Activated CD8-positive, alpha-beta T cell treated with anti-CD3 and anti-CD28 coated beads, Interleukin-2, amount 10 ng/mL, durations not matched to agents 7 days and 5 days (primary cell): ENCODE measurements around the gene FANCL. TPM values are rescaled to one million over a fixed set of nuclear protein-coding genes. Genes with fewer than 3 reads are reported as not detected.
"Not testable (repeated sequence)": the region's sequence is repeated elsewhere in the genome, so short reads cannot be mapped to it uniquely, and the experiment has no call there.

Experiments
- ATAC-seq: fragments of 150-1000 bp; cut with Tn5 transposase; one replicate; pipeline ENCODE4 v1.10.0; 2021; ENCODE audit warnings: moderate library complexity
- CTCF ChIA-PET: fragments of 350-600 bp; sonication (Branson Sonifier 250); formaldehyde crosslinking; loops from one replicate; lab custom pipeline; 2021; ENCODE audit warnings: antibody characterized with exemption; lab: Charles Lee
- POLR2A ChIA-PET: fragments of 350-600 bp; sonication (Branson Sonifier 250); formaldehyde crosslinking; loops from one replicate; lab custom pipeline; 2021; ENCODE audit warnings: antibody characterized with exemption; lab: Charles Lee
- DNase-seq: peaks from one replicate; pipeline ENCODE4 v3.0.0-alpha.2; 2020
- H3K27ac Mint-ChIP-seq: one replicate; pipeline ENCODE4 v1.8.0; 2021; ENCODE audit warnings: mild to moderate bottlenecking, mixed read lengths
- H3K27me3 Mint-ChIP-seq: one replicate; pipeline ENCODE4 v1.8.0; 2021; ENCODE audit warnings: low read depth, mixed read lengths
- H3K36me3 Mint-ChIP-seq: one replicate; pipeline ENCODE4 v1.8.0; 2021; ENCODE audit warnings: low read depth, mixed read lengths
- H3K4me1 Mint-ChIP-seq: one replicate; pipeline ENCODE4 v1.8.0; 2021; ENCODE audit warnings: low read depth, mixed read lengths
- H3K4me3 Mint-ChIP-seq: one replicate; pipeline ENCODE4 v1.8.0; 2021; ENCODE audit warnings: mild to moderate bottlenecking, mixed read lengths
- H3K9me3 Mint-ChIP-seq: one replicate; pipeline ENCODE4 v1.8.0; 2022; ENCODE audit warnings: mixed read lengths; ENCODE audit not compliant: insufficient read depth
- total RNA-seq, 2 experiments: library from RNA; stranded (reverse); gene quantifications; one replicate each; pipeline ENCODE4 v1.2.3, GENCODE V29; 2021

FANCL gene
- total RNA-seq, 2 experiments from 2014 or later, result 16.6 to 19.2 TPM

DNA sequence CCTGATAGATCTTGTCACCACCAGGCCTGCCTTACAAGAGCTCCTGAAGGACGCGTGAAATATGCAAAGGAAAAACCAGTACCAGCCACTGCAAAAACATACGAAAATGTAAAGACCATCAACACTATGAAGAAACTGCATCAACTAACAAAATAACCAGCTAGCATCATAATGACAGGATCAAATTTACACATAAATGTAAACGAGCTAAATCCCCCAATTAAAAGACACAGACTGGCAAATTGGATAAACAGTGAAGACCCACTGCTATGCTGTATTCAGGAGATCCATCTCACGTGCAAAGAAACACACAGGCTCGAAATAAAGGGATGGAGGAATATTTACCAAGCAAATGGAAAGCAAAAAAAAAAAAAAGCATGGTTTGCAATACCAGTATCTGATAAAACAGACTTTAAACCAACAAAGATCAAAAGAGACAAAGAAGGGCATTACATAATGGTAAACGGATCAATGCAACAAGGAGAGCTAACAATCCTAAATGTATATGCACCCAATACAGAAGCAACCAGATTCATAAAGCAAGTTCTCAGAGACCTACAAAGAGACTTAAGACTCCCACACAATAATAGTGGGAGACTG is 70.7 kb downstream of the FANCL start:
- peaks cover 43% of the 10 kb centered on the region for H3K36me3 Mint-ChIP-seq
- CTCF ChIA-PET, result not testable (repeated sequence)

DNA sequence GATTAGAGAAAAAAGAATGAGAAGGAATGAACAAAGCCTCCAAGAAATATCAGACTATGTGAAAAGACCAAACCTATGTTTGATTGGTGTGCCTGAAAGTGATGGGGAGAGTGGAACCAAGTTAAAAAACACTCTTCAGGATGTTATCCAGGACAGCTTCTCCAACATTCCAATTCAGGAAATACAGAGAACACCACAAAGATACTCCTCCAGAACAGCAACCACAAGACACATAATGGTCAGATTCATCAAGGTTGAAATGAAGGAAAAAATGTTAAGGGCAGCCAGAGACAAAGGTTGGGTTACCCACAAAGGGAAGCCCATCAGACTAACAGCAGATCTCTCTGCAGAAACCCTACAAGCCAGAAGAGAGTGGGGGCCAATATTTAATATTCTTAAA is 71.3 kb downstream of the FANCL start:
- CTCF ChIA-PET, H3K9me3 Mint-ChIP-seq, ATAC-seq, H3K4me1 Mint-ChIP-seq, H3K27me3 Mint-ChIP-seq, H3K27ac Mint-ChIP-seq, H3K4me3 Mint-ChIP-seq, POLR2A ChIA-PET, DNase-seq: not testable (repeated sequence)
- peaks cover 46% of the 10 kb centered on the region for H3K36me3 Mint-ChIP-seq

More for the DNA sequence above, 70.7 kb downstream of the FANCL start:
- ATAC-seq, POLR2A ChIA-PET, H3K27me3 Mint-ChIP-seq, DNase-seq, H3K27ac Mint-ChIP-seq, H3K4me1 Mint-ChIP-seq, H3K4me3 Mint-ChIP-seq, H3K9me3 Mint-ChIP-seq: not testable (repeated sequence)

DNA sequence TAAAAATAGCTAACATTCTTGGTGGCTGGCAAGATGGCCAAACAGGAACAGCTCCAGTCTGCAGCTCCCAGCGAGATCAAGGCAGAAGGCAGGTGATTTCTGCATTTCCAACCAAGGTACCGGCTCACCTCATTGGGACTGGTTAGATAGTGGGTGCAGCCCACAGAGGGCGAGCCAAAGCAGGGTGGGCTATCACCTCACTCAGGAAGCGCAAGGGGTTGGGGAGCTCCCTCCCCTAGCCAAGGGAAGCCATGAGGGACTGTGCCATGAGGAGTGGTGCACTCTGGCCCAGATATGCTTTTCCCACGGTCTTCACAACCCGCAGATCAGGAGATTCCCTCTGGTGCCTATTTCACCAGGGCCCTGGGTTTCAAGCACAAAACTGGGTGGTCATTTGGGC is 73.0 kb downstream of the FANCL start:
- H3K4me1 Mint-ChIP-seq, CTCF ChIA-PET, H3K9me3 Mint-ChIP-seq, H3K27ac Mint-ChIP-seq, H3K4me3 Mint-ChIP-seq, ATAC-seq, DNase-seq, H3K27me3 Mint-ChIP-seq, POLR2A ChIA-PET: not testable (repeated sequence)
- H3K36me3 Mint-ChIP-seq, result peaks cover 33% of the 10 kb centered on the region

DNA sequence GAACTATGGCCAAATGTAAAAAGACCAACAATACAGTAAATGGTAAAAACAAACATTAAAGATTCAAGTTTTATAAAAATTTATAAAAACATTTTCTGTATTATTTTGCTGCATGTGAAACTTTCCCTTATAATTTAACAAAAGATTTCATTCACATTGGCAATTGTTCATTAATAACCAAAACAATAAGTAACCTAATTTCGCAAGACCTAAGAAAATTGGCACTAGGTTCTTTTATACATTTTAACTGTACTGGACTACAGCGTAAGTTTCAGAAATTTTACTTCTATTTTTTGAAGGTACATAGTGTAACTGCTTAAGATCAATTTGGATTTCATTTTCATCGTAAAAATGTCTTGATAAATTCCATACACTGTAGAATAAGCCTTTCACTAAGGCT is 77.2 kb downstream of the FANCL start:
- DNase-seq (no peak), ATAC-seq (no peak)
- no peaks in the 10 kb centered on the region for H3K27me3 Mint-ChIP-seq
- no peaks in the 10 kb centered on the region for H3K9me3 Mint-ChIP-seq
- H3K4me1 Mint-ChIP-seq, result no peaks in the 10 kb centered on the region
- ChIA-PET CTCF (no interaction called here), POLR2A (no interaction called here)
- no peak overlapping the region for H3K27ac Mint-ChIP-seq
- peaks cover 25% of the 10 kb centered on the region for H3K36me3 Mint-ChIP-seq
- no peak overlapping the region for H3K4me3 Mint-ChIP-seq

DNA sequence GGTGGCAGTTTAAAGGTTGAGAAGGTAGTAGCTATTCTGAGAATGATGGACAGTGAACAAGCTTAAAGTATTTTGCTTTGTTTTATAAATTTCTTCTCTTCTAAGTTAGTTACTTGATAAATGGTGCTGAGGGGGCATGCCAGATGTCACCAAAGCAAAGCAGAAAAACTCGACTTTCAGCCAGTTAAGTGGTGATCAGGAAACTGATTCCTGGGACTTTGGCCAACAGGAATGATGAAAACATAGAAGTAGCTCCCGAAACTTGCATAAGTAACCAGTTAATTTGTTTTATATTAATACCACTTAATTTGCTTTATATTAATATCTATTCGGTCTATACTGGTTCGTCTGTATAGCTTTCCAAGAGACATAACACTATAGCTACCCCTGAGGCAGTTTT is 82.6 kb downstream of the FANCL start:
- Mint-ChIP-seq H3K4me1 (no peaks in the 10 kb centered on the region), H3K27ac (no peak overlapping the region), H3K9me3 (no peaks in the 10 kb centered on the region), H3K36me3 (peaks cover 53% of the 10 kb centered on the region), H3K27me3 (no peaks in the 10 kb centered on the region), H3K4me3 (no peak overlapping the region)
- ChIA-PET CTCF (no interaction called here), POLR2A (interaction anchor here (0.5 kb wide), 1 partner anchor 59 kb away, joined by 3 read pairs; no protein-coding TSS in a partner anchor)
- ATAC-seq (no peak), DNase-seq (no peak)

DNA sequence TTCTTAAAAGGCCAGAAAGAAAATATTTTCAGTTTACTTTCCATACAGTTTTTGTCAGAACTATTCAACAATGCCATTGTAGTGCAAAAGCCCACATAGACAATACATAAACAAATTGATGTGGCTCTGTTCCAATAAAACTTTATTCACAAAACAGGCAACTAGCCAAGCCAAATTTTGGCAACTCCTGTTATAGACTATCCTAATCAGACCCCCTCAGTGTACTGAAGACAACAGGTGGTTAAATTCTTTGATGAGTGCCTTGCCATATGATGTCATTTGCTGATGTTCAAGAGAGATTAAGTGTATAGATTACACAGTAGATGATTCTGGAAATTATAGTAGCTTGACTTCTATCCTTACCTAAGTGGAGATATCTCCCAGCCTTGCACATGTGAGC is 83.4 kb downstream of the FANCL start:
- no peaks in the 10 kb centered on the region for H3K9me3 Mint-ChIP-seq
- peaks cover 56% of the 10 kb centered on the region for H3K36me3 Mint-ChIP-seq
- H3K27me3 Mint-ChIP-seq, result no peaks in the 10 kb centered on the region
- DNase-seq (no peak), ATAC-seq (no peak)
- CTCF ChIA-PET, result interaction anchor here (1.2 kb wide), 1 partner anchor 9 kb away, joined by 4 read pairs; no protein-coding TSS in a partner anchor
- H3K4me1 Mint-ChIP-seq, result no peaks in the 10 kb centered on the region
- H3K4me3 Mint-ChIP-seq, result no peak overlapping the region
- POLR2A ChIA-PET, result no interaction called here
- H3K27ac Mint-ChIP-seq, result no peak overlapping the region

DNA sequence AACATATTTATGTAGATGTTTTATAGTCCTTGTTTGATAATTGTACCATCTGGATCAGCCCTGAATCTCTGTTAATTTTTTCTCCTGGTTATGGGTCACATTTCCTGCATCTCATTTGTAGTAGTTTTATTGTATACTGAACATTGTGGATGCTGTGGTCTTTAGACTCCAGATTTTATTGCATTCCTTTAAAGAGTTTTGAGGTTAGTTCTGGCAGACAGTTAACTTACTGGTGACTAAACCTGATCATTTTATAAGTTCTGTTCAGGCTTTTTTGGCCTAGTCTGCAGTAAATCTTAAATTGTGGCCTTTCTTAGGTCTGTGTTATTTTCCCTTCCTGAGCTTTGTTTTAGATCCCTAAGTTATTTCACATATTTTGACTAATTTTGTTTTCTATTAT is 84.3 kb downstream of the FANCL start:
- CTCF ChIA-PET, result interaction anchor here (1.2 kb wide), 1 partner anchor 10 kb away, joined by 4 read pairs; no protein-coding TSS in a partner anchor
- ATAC-seq (no peak), DNase-seq (no peak)
- peaks cover 54% of the 10 kb centered on the region for H3K36me3 Mint-ChIP-seq
- H3K9me3 Mint-ChIP-seq, result no peaks in the 10 kb centered on the region
- no peaks in the 10 kb centered on the region for H3K4me1 Mint-ChIP-seq
- POLR2A ChIA-PET, result interaction anchor here (0.8 kb wide), 1 partner anchor 9 kb away, joined by 3 read pairs; no protein-coding TSS in a partner anchor
- no peak overlapping the region for H3K4me3 Mint-ChIP-seq
- H3K27me3 Mint-ChIP-seq, result no peaks in the 10 kb centered on the region
- H3K27ac Mint-ChIP-seq, result no peak overlapping the region

DNA sequence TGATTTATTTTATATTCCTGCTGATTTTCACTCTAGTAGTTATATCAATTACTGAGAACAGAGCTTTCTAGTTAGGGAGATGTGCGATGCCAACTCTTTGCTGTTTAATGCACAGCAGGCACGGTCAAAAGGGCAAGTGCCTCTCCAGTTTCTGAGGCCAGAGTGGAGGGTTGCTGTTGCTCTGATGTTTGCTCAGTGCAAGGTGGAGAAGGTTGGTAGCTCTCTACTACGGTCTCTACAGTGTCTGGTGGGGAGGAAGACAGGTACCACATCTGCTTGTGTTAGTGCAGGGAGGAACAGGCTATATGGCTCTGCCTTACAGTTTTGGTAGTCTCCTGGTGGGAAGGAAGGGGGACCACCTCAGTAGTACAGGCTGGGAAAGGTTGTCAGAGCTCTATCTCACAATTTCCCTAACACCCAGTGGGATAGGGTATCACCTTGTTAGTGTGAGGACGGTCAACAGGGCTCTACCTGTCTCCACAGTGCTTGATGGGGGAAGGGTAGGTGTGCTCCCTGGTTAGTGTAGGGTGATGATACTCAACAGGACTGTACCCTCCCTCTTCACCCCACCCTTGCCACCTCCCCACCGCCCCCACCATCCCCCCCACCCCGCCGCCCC is 85.9 kb downstream of the FANCL start:
- DNase-seq (no peak), ATAC-seq (no peak)
- Mint-ChIP-seq H3K27ac (no peak overlapping the region), H3K9me3 (no peaks in the 10 kb centered on the region), H3K4me1 (no peaks in the 10 kb centered on the region), H3K27me3 (no peaks in the 10 kb centered on the region), H3K4me3 (no peak overlapping the region), H3K36me3 (peaks cover 47% of the 10 kb centered on the region)
- ChIA-PET CTCF (no interaction called here), POLR2A (no interaction called here)

DNA sequence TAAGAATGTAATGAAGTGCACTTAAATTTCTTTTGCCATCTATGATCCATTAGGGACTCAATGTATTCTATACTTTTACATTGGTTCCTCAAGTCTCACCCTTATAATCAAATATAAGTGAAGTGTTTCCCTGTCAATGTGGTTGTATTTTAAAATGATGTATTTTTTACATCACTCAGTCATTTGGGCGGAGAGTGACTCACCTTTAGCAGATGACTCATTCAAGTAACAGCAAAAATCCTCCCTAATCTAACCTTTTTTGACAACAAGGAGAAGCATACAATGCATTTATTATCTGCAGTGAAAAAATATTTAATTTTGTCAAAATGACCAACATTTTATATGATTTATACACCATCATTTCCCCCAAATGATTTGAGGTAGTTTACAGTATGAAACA is 94.4 kb downstream of the FANCL start:
- DNase-seq (no peak), ATAC-seq (no peak)
- H3K9me3 Mint-ChIP-seq, result no peaks in the 10 kb centered on the region
- H3K27me3 Mint-ChIP-seq, result no peaks in the 10 kb centered on the region
- CTCF ChIA-PET, result no interaction called here
- H3K4me3 Mint-ChIP-seq, result no peak overlapping the region
- POLR2A ChIA-PET, result no interaction called here
- peaks cover 4% of the 10 kb centered on the region for H3K4me1 Mint-ChIP-seq
- H3K36me3 Mint-ChIP-seq, result peaks cover 37% of the 10 kb centered on the region
- H3K27ac Mint-ChIP-seq, result no peak overlapping the region

DNA sequence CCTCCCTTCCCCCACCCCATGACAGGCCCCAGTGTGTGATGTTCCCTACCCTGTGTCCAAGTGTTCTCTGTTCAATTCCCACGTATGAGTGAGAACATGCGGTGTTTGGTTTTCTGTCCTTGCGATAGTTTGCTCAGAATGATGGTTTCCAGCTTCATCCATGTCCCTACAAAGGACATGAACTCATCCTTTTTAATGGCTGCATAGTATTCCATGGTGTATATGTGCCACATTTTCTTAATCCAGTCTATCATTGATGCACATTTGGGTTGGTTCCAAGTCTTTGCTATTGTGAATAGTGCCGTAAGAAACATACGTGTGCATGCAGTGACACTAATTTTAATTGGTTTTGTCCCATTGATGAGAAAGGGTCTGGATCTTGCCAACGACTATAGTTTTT is 95.4 kb downstream of the FANCL start:
- ATAC-seq, result not testable (repeated sequence)

DNA sequence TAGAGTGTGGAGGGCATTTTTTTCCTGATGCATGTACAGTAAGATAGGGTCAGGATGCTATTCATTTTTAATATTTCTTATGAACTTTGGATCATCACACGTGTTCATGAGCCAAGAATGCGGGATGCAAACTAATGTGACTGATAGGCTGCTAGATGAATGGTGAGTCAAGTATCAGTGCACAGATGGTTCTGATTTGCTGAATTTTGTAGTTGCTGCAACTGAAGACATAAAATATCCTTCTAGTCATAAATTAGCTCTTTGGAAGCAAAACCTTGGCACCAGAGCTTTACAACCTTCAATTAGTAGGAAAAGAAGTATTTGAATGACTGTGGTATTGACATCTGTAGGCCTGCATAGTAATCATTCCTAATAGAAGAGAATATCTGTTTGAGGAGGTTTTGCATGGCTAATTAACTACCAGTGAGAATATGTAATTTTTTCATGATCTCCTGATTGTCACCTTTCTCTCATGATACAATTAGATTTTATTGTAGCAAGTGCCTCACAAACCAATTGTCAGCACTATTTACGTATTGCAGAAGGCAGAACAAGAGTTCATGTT is 100.5 kb downstream of the FANCL start:
- CTCF ChIA-PET, result no interaction called here
- no peak overlapping the region for H3K27ac Mint-ChIP-seq
- no peak overlapping the region for H3K4me3 Mint-ChIP-seq
- POLR2A ChIA-PET, result no interaction called here
- peaks cover 25% of the 10 kb centered on the region for H3K36me3 Mint-ChIP-seq
- no peaks in the 10 kb centered on the region for H3K9me3 Mint-ChIP-seq
- H3K4me1 Mint-ChIP-seq, result no peaks in the 10 kb centered on the region
- H3K27me3 Mint-ChIP-seq, result no peaks in the 10 kb centered on the region
- DNase-seq (no peak), ATAC-seq (no peak)

More for the DNA sequence above, 95.4 kb downstream of the FANCL start:
- H3K27ac Mint-ChIP-seq, H3K4me1 Mint-ChIP-seq, H3K4me3 Mint-ChIP-seq, CTCF ChIA-PET, H3K9me3 Mint-ChIP-seq, H3K27me3 Mint-ChIP-seq, DNase-seq, POLR2A ChIA-PET: not testable (repeated sequence)
- peaks cover 35% of the 10 kb centered on the region for H3K36me3 Mint-ChIP-seq

DNA sequence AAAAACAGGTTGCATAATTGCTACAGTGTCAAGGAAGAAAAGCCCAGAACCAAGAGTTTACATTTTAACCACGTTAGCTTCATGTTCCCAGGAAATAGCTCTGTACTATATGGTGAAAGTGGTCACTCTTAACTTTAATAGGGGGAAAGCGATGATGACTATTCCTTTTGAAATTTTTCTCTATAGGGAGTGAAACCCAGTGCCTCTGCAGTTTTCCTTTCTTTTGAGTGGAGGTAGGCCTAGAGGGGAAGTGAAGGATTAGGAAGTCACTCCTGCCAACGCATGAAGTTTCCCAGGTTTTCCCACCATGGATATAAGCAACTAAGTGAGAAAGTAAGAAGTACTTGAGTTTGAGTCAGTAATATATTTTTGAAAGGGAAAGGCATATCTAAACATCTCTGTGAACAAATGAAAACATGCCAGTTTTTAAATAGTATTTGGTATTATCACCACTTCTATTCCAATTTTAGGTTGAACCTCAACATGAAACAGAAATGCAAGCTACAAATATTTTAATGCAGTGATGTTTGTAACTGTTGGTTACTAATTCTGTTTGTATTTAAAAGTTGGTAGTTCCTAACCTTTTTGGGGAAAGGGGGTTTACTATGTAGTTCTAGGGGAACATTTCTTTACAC is 102.6 kb downstream of the FANCL start:
- no peaks in the 10 kb centered on the region for H3K27me3 Mint-ChIP-seq
- CTCF ChIA-PET, result no interaction called here
- ATAC-seq (no peak), DNase-seq (no peak)
- no peak overlapping the region for H3K27ac Mint-ChIP-seq
- H3K36me3 Mint-ChIP-seq, result peaks cover 21% of the 10 kb centered on the region
- no peaks in the 10 kb centered on the region for H3K4me1 Mint-ChIP-seq
- POLR2A ChIA-PET, result no interaction called here
- H3K9me3 Mint-ChIP-seq, result no peaks in the 10 kb centered on the region
- H3K4me3 Mint-ChIP-seq, result no peak overlapping the region
